GM19468 (cell line): Measurements from ENCODE around the gene FBXO17.
"Not testable (repeated sequence)": the region's sequence is repeated elsewhere in the genome, so short reads cannot be mapped to it uniquely, and the experiment has no call there.

Experiments used
- ATAC-seq: cut with Tn5 transposase; IDR thresholded peaks from one replicate; pipeline ENCODE4 v1.9.1; 2021; ENCODE audit warnings: mild to moderate bottlenecking, moderate library complexity, moderate number of reproducible peaks; ENCODE audit not compliant: unreplicated experiment; ENCODE audit errors: extremely low read depth

Gene FBXO17

DNA sequence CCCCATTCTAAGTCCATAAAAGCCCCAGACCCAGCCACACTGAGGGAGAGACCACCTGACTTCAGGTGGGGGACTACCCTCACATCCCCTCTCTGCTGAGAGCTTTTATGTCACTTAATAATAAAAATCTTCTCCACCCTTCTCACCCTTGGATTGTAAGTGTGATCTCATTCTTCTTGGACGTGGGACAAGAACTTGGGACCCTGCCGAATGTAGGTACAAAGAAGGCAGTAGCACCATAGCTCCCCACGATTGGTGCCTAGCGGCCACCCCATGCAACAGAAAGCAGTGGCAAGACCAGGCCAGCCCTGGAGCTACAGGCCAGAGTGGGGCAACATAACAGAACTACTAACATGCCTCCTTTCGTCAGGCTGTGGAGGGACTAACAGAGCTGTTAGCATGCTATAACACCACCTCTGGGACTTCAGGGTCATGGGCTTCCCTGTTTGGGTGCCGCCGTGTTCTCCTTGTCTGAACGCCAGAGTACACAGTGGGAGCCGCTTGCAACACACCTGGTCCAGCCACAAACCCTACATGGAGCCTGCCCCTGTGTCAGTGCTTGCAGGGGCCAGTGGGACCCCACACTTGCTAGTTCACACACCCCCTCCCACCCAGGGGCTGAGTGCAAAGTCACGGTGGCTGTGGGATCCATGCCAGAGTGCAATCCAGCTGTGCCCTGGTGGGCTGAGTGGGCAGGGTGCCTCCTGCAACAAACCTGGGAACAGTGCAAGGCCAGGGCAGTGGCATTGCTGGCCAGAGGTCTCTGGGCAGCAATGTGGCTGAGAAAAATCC lies 5.2 kb upstream of the FBXO17 start:
- ATAC-seq = no peak

DNA sequence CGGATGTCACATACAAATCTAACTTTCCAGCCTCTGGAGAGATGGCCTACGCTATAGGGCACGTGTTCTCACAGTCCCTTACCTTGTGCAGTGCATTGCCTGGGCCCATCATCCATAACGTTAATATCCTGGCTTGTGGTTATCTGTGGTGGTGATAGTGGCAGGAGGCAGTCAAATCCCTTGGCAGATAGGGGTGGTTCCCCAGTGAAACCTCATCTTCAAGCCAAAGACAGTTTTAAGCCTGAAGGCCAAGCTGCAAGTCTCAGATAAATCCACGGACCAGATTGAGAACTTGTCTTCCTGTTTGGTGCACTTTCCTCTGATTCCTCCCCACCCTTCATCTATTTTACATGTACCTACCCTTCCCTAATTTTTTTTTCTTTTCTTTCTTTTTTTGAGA lies 4.3 kb upstream of the FBXO17 start:
- ATAC-seq = no peak

GRCh38 chr19:38978326-38978689 lies 2.8 kb upstream of the FBXO17 start:
- ATAC-seq = no peak

GRCh38 chr19:38977445-38978325 lies 2.1 kb upstream of the FBXO17 start:
- ATAC-seq = no peak

- no peak for ATAC-seq
Observed at GRCh38 chr19:38975861-38976271, 324 bp upstream of the FBXO17 start.

DNA sequence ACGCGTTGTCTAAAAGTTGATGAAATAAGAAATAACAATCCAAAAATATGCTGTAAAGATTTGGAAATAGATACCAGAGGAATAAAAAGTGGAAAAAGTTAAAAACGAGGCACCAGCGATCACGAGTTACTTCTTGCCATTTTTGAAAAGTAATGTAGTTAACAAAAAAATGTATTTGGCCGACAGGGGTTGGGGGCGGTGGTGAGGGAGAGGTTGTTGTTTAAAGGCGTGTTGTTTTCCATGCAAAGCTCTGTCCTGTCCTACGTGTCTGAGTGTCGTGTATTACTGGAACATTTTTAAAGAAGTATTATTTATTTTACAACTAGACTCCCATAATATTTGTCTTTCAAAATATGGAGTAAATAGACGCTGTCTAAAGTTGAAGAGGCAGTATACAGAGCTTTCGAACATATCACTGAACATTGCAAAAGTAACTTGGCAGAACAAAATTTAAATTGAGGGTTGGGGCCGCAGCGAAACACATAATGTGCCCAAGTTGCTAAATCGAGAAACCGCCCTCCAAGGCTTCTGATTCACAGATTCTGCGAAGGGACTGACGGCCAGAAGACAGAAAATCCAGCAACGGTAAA lies 823 bp downstream of the FBXO17 start:
- ATAC-seq = no peak

- ATAC-seq = no peak
Observed at GRCh38 chr19:38971672-38972071, 3.9 kb downstream of the FBXO17 start.

DNA sequence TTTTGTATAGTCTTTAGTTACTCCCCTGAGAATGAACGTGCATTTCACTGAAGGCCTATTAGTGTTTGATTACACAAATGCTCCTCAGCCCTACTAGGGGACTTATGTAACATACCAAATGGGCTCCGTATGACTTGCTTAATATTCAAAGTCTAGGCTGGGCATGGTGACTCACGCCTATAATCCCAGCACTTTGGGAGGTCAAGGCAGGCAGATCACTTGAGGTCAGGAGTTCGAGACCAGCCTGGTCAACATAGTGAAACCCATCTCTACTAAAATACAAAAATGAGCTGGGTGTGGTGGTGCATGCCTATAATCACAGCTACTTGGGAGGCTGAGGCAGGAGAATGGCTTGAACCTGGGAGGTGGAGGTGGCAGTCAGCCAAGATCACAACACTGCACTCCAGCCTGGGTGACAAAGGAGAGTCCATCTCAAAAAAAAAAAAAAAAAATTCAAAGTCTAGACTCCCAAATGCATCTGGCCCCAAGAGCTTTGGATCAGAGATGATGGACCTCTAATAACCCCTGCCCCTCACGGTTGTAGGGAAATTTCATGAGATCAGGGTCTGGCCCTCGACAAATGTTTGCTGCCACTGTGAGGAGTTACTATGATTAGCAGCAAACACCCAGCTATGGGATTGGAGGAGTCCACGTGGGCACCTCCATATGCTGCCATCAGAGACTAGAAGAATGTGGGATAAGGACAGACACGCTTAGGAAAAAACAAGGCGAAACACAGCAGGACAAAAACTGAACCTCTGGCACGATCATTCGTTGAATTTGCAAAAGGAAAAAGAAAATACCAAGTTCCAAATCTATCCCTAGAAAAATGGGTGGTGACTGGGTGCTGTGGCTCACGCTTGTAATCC lies 4.6 kb downstream of the FBXO17 start:
- ATAC-seq = no peak

- ATAC-seq = not testable (repeated sequence)
Observed at GRCh38 chr19:38966149-38966548, 9.4 kb downstream of the FBXO17 start.

DNA sequence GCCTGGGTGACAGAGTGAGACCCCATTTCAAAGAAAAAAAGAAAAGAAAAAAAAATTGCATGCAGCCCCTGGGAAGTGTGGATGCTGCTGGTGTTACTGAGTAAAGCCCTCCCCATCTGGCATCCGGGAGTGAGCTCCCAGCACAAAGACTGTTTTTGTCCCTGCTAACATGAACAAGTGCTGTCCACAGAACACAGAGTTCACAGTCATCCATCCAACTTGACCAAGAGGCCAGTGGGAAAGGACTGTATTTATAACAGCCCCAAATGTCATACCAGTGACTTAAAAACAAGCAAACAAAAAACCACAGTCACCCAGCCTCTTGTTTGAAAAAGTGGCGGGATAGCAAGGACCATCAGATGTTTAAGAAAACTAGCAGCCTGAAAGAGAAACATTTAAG lies 10.8 kb downstream of the FBXO17 start:
- ATAC-seq = no peak

- no peak for ATAC-seq
Observed at GRCh38 chr19:38959618-38960017, 15.9 kb downstream of the FBXO17 start.

- ATAC-seq = no peak
Observed at GRCh38 chr19:38958301-38958700, 17.2 kb downstream of the FBXO17 start.

DNA sequence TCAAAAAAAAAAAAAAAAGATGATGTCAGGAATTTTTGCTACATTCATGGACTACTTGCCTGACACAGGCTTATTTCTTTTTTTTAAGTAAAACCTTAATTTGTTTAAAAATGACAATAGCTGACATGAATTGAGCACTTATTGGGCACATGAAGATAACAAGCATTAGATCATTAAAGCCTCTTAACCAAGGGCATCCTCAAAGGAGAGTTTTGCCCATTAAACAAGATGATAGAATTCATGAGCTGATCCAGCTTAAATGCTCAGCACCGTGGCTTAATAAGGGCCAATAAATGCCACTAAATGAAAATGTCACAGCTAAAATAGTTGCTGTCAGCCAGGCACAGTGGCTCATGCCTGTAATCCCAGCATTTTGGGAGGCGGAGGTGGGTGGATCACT lies 19.3 kb downstream of the FBXO17 start:
- ATAC-seq = no peak

GRCh38 chr19:38953677-38954076 lies 21.9 kb downstream of the FBXO17 start:
- no peak for ATAC-seq

GRCh38 chr19:38952395-38953165 lies 23.0 kb downstream of the FBXO17 start:
- ATAC-seq = no peak

GRCh38 chr19:38951187-38951586 lies 24.4 kb downstream of the FBXO17 start:
- ATAC-seq = no peak

- no peak for ATAC-seq
Observed at GRCh38 chr19:38949580-38950367, 25.8 kb downstream of the FBXO17 start.

DNA sequence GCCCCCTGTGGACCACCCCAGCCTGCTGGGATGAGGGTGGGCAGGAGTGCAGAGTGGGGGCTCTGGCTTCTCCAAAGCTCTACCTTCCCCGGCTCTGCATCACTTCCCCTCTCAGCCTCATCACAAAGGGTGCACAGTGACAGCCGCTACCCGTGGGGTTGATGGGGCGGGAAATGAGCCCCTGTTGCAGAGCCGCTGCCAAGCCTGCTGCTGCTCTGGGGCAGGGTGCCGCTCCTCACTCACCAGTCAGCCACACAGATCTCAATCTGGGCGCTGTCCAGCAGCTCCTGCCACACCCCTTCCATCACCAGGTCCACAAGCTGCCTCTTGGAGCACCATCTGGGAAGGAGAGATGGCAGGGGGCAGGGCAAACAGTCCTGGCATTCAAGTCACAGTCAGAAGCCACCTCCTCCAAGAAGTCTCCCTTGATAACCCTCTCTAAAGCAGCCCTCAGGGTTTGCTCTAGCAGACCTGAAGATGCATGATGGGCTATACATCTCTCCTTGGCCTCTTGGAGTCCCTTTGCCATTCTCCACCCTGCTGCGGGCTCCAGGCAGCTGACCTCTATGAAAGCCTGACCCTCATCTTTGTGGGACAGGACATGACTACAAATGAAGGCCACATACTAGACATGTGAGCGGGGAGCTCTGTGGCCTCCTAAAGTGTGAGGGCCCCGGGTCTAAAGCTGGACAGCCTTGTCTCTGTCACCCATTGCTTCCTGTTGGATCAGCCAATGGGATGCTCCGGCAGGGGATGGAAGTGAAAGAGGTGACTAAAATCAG lies 29.1 kb downstream of the FBXO17 start:
- no peak for ATAC-seq
